Epithelial cell of esophagus (primary cell): ENCODE results near the gene ATOH7.

Experiments used
- DNase-seq: peaks from one replicate; pipeline ENCODE4 v3.0.0; 2010; ENCODE audit warnings: low read depth
- H3K4me3 ChIP-seq: 2 replicates; pipeline ENCODE4 v1.5.1; 2011; ENCODE audit warnings: mild to moderate bottlenecking, low read length, control low read depth
- TF ChIP-seq, protein P1 (sequence below): IDR thresholded peaks from 2 replicates; pipeline ENCODE4 v1.5.1; 2011; ENCODE audit warnings: low read depth, mild to moderate bottlenecking, low read length, control low read depth, inconsistent platforms; ENCODE audit not compliant: insufficient read depth; ENCODE audit errors: missing control alignments

The ATOH7 gene

DNA sequence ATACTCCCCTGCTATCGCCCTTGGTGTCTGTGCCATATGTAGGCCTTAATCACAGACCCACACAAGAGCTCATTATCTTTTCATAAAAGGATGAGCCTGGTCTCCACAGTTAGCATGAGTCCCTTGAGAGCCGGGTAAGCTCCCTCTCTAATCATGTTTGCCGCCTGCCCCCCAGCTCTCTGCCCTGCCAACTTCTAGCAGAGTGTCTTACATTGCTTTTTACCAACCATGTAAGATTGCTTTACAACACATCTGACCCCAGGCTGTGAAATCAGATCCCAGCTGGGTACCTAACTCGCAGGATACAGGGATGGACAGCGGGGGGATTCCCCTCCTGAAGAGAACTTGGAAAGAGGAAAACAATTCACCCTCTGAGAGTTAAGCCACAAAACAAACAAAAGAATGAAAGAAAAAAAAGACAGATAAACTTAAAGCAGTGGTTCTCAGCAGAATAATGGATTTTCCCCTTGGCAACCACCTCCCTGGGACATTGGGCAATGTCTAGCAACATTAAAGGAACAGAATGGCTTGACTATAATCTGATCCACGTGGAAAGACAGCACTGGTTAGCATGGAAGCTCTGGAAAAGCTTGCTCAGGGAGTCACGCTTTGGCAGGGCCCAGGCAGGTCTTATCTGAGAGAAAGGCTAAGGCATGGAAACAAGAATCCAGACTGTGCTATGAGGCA lies 39.4 kb upstream of the ATOH7 start:
- TF ChIP-seq, protein P1, sequence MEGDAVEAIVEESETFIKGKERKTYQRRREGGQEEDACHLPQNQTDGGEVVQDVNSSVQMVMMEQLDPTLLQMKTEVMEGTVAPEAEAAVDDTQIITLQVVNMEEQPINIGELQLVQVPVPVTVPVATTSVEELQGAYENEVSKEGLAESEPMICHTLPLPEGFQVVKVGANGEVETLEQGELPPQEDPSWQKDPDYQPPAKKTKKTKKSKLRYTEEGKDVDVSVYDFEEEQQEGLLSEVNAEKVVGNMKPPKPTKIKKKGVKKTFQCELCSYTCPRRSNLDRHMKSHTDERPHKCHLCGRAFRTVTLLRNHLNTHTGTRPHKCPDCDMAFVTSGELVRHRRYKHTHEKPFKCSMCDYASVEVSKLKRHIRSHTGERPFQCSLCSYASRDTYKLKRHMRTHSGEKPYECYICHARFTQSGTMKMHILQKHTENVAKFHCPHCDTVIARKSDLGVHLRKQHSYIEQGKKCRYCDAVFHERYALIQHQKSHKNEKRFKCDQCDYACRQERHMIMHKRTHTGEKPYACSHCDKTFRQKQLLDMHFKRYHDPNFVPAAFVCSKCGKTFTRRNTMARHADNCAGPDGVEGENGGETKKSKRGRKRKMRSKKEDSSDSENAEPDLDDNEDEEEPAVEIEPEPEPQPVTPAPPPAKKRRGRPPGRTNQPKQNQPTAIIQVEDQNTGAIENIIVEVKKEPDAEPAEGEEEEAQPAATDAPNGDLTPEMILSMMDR = no peak
- no peak overlapping the region for H3K4me3 ChIP-seq
- DNase-seq = peak; percentile 4

DNA sequence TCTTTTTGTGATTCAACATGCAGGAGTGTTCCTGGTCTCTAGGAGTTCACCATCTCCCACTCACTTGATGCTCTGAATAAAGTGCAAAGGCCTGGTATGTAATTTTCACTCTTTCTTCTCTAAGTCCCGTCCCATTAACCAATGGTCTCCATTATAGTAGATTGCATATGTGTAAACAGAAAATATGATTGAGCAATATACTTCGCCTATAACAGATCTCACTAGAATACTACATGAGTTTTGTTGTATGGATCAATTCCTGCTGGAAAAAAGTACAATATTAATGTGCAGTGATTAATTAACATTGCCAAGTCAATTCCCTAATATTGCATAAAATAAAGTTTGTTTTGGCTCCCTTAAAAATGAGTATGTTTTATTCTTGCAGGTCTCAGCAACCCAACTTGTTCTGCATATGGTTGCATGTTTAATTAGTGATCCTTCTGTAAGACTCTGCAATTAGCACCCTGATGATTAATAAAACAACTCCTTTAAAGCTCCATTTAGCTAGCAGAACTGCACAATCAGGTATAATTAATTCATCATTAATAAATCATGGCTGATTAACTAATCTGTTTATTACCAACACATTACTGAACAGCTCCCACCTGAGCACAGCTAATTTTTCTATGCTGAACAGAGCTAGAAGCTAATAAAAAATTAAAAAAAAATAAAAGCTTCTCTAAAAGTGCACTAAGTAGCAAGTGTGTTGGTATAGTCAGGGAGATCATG lies 37.8 kb upstream of the ATOH7 start:
- H3K4me3 ChIP-seq = no peak overlapping the region
- TF ChIP-seq, protein P1 = no peak
- no peak for DNase-seq

GRCh38 chr10:68261132-68261856 lies 29.4 kb upstream of the ATOH7 start:
- TF ChIP-seq, protein P1 = no peak
- no peak overlapping the region for H3K4me3 ChIP-seq
- DNase-seq = no peak

DNA sequence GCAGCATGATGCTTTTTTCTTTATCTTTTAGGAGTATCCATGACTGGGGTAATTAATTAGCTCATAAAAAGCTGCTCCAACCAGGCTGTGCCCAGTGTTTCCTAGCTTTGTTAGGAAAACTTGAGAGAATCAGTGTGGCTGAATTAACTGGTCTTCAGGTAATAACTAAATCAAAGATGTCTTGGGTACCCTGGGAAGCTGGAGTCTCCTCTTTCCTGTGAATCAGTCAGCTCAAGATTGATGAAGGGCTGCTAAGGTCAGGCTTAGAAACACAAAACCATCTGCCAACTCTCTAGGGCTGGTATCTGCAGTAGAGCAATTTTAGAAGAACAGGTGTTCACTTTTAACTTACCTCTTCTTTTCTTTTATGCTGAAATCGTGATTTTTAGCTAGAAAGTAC lies 21.4 kb upstream of the ATOH7 start:
- H3K4me3 ChIP-seq = no peak overlapping the region
- DNase-seq = no peak
- TF ChIP-seq, protein P1 = no peak

DNA sequence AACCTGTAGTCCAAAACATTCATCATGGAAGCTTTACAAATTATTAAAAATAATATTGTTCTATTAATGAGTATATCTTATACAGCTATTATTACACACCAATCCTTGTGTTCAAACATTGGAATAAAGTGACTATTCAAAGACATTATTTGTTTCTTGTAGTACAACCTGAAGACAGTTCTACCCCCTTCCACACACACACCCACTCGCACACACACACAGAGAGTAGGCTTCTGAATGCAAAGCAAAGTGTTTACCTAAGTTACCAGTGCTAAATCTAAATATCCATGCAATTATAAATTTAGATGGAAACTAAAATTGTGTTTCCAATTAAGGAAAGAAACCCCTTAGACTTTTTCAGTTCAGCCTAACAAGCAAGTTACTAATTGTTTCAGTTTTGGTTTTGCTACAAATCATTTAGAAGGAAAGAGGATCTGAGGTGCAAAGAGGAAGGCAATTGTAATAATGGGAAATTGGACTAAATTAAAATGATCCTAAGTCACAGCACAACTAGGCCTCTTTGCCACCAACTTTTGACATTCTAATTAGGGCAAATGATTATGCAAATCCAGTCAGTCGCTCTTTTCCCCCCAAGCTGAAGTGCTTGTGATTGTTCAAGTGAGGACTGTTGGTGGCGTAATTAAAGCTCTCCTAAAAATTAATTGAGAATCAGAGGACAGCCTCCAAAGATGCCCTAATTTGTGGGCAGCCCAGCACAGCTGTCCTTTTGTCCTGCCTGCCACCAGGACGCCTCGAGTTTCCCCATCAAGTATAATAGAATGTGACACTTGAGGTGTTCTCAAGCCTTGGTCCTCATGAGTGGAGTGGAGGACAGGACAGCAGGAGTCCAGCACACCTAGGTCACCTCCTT lies 19.9 kb upstream of the ATOH7 start:
- no peak overlapping the region for H3K4me3 ChIP-seq
- DNase-seq = no peak
- TF ChIP-seq, protein P1 = no peak

- TF ChIP-seq, protein P1 = no peak
- H3K4me3 ChIP-seq = no peak overlapping the region
- no peak for DNase-seq
Measured at GRCh38 chr10:68251151-68251550, 19.2 kb upstream of the ATOH7 start.
